OCI-LY1 (cell line): ENCODE results near the gene TPCN2.

Experiments
- H2AFZ ChIP-seq: fragments of 200-600 bp; sonication (generic), shearing (Covaris generic); 2 replicates; pipeline ENCODE4 v1.6.0; 2014; ENCODE audit warnings: antibody characterized with exemption, mild to moderate bottlenecking, low read length
- H3F3A ChIP-seq: fragments of 200-600 bp; sonication (generic), shearing (Covaris generic); 2 replicates; pipeline ENCODE4 v1.6.0; 2014; ENCODE audit warnings: mild to moderate bottlenecking, antibody characterized with exemption, low read length, moderate library complexity; ENCODE audit not compliant: insufficient read depth
- H3K27ac ChIP-seq: fragments of 200-600 bp; sonication (generic); 2 replicates; pipeline ENCODE4 v1.5.1; 2014; ENCODE audit warnings: low read length, mixed run types, mild to moderate bottlenecking, low read depth; ENCODE audit not compliant: poor library complexity, severe bottlenecking
- H3K27me3 ChIP-seq: fragments of 200-600 bp; sonication (generic); 2 replicates; pipeline ENCODE4 v1.6.0; 2014; ENCODE audit warnings: antibody characterized with exemption, mild to moderate bottlenecking, low read length, moderate library complexity; ENCODE audit not compliant: insufficient read depth
- H3K36me3 ChIP-seq: fragments of 200-600 bp; sonication (generic); 2 replicates; pipeline ENCODE4 v1.6.1; 2014; ENCODE audit warnings: mild to moderate bottlenecking, antibody characterized with exemption, low read length, moderate library complexity, mixed read lengths; ENCODE audit not compliant: insufficient read depth
- H3K4me1 ChIP-seq: fragments of 200-600 bp; sonication (generic); 2 replicates; pipeline ENCODE4 v1.5.1; 2014; ENCODE audit warnings: mild to moderate bottlenecking, low read length, moderate library complexity; ENCODE audit not compliant: insufficient read depth, severe bottlenecking
- H3K4me2 ChIP-seq: fragments of 200-600 bp; sonication (generic), shearing (Covaris generic); 2 replicates; pipeline ENCODE4 v1.6.1; 2014; ENCODE audit warnings: low read length
- H3K4me3 ChIP-seq: fragments of 200-600 bp; sonication (generic); 2 replicates; pipeline ENCODE4 v1.5.1; 2014; ENCODE audit warnings: low read length, low read depth, mild to moderate bottlenecking, mixed read lengths; ENCODE audit not compliant: poor library complexity, severe bottlenecking
- H3K79me2 ChIP-seq: fragments of 200-600 bp; shearing (Covaris generic); 2 replicates; pipeline ENCODE4 v1.6.1; 2016; ENCODE audit warnings: mixed run types, low read length, mixed read lengths; ENCODE audit not compliant: insufficient read depth
- H3K9ac ChIP-seq: fragments of 200-600 bp; sonication (generic), shearing (Covaris generic); 2 replicates; pipeline ENCODE4 v1.6.1; 2014; ENCODE audit warnings: mild to moderate bottlenecking, low read length, mixed read lengths
- H3K9me2 ChIP-seq: fragments of 200-600 bp; sonication (generic), shearing (Covaris generic); 2 replicates; pipeline ENCODE4 v1.6.1; 2014; ENCODE audit warnings: low read depth, mild to moderate bottlenecking, low read length, mixed read lengths
- H3K9me3 ChIP-seq: fragments of 200-600 bp; shearing (Covaris generic); 2 replicates; pipeline ENCODE4 v1.6.1; 2014; ENCODE audit warnings: low read length, mixed read lengths
- H4K20me1 ChIP-seq: fragments of 200-600 bp; sonication (generic), shearing (Covaris generic); 2 replicates; pipeline ENCODE4 v1.6.0; 2016; ENCODE audit warnings: mild to moderate bottlenecking, low read length; ENCODE audit not compliant: insufficient read depth
- EZH2 ChIP-seq: fragments of 200-600 bp; sonication (generic), shearing (Covaris generic); IDR thresholded peaks from 2 replicates; pipeline ENCODE4 v1.8.0; 2017; ENCODE audit warnings: borderline replicate concordance, mixed run types, mild to moderate bottlenecking, antibody characterized with exemption, low read length, moderate library complexity, mixed read lengths
- TF ChIP-seq, protein P1 (sequence below): fragments of 200-600 bp; sonication (generic), shearing (Covaris generic); IDR thresholded peaks from 2 replicates; pipeline ENCODE4 v1.5.1; 2017; ENCODE audit warnings: mild to moderate bottlenecking, antibody characterized with exemption, low read length, moderate library complexity, mixed read lengths

TPCN2 gene

GRCh38 chr11:69122326-69122629, 73.5 kb downstream of the TPCN2 start:
- H3K9me3 ChIP-seq: no peaks in the 10 kb centered on the region
- no peak overlapping the region for H3K4me3 ChIP-seq
- H3F3A ChIP-seq: no peaks in the 10 kb centered on the region
- H3K36me3 ChIP-seq: no peaks in the 10 kb centered on the region
- no peaks in the 10 kb centered on the region for H3K27me3 ChIP-seq
- no peaks in the 10 kb centered on the region for H3K79me2 ChIP-seq
- no peak overlapping the region for H3K27ac ChIP-seq
- TF ChIP-seq EZH2: no peak
- TF ChIP-seq, protein P1, sequence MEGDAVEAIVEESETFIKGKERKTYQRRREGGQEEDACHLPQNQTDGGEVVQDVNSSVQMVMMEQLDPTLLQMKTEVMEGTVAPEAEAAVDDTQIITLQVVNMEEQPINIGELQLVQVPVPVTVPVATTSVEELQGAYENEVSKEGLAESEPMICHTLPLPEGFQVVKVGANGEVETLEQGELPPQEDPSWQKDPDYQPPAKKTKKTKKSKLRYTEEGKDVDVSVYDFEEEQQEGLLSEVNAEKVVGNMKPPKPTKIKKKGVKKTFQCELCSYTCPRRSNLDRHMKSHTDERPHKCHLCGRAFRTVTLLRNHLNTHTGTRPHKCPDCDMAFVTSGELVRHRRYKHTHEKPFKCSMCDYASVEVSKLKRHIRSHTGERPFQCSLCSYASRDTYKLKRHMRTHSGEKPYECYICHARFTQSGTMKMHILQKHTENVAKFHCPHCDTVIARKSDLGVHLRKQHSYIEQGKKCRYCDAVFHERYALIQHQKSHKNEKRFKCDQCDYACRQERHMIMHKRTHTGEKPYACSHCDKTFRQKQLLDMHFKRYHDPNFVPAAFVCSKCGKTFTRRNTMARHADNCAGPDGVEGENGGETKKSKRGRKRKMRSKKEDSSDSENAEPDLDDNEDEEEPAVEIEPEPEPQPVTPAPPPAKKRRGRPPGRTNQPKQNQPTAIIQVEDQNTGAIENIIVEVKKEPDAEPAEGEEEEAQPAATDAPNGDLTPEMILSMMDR: no peak
- no peaks in the 10 kb centered on the region for H3K4me1 ChIP-seq
- no peak overlapping the region for H2AFZ ChIP-seq
- H3K9ac ChIP-seq: no peak overlapping the region
- H4K20me1 ChIP-seq: no peaks in the 10 kb centered on the region
- no peak overlapping the region for H3K4me2 ChIP-seq
- H3K9me2 ChIP-seq: no peaks in the 10 kb centered on the region

DNA sequence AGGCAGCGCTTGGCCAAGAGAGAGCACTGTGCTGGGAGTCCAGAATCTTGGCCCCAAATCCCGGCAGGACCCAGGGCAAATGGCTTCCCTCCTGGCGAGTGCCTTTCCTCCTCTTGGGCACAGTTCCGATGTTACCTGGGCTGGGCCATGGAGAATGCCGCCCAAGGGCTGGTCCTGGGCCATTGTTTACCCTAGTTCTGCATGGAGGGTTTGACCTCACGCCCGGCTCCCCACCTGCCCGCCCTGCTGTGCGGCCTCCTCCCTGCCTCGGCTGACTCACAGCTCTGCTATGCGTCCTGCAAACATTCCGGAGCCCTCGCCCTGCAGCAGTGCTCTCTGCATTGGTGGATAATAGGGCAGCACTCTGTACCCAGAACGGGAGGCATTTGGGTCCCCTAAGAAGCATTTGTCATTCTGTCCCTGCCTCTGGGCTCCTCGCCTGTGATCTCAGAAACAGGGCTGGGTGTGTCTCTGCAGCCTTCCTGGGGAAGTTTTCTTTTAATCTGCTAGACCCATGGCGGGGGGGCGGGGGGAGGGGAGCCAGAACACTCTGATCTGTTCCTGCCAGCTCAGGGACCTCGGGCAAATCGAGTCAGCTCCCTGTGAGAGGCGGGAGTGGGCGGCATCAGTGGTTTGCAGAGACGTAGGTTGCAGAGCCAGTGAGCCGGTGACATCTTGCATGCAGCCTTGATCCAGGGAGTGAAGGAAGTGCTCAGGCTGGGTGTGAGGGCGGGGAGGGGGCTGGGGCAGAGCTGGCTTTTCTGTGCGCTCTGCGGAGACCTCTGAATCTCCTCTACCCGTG, 74.1 kb downstream of the TPCN2 start:
- Histone ChIP-seq H3K4me1 (no peaks in the 10 kb centered on the region), H2AFZ (no peak overlapping the region), H3K4me3 (no peak overlapping the region), H3K27ac (no peak overlapping the region), H3K9me3 (no peaks in the 10 kb centered on the region; the same call in 1 of the 2 replicates), H3K4me2 (no peak overlapping the region), H4K20me1 (no peaks in the 10 kb centered on the region), H3K36me3 (no peaks in the 10 kb centered on the region), H3F3A (no peaks in the 10 kb centered on the region), H3K79me2 (no peaks in the 10 kb centered on the region), H3K9ac (no peak overlapping the region), H3K9me2 (no peaks in the 10 kb centered on the region), H3K27me3 (no peaks in the 10 kb centered on the region; the same call in 1 of the 2 replicates)
- no peak for TF ChIP-seq EZH2
- TF ChIP-seq, protein P1: no peak

GRCh38 chr11:69123593-69124545, 75.1 kb downstream of the TPCN2 start:
- Histone ChIP-seq H3K79me2 (no peaks in the 10 kb centered on the region), H3K27ac (no peak overlapping the region), H3K4me3 (no peak overlapping the region), H3K36me3 (no peaks in the 10 kb centered on the region), H3K4me2 (no peak overlapping the region), H3K4me1 (no peaks in the 10 kb centered on the region), H3K9me3 (no peaks in the 10 kb centered on the region; the same call in 1 of the 2 replicates), H3F3A (no peaks in the 10 kb centered on the region), H3K9me2 (no peaks in the 10 kb centered on the region), H4K20me1 (no peaks in the 10 kb centered on the region), H2AFZ (no peak overlapping the region), H3K9ac (no peak overlapping the region), H3K27me3 (no peaks in the 10 kb centered on the region; the same call in 1 of the 2 replicates)
- TF ChIP-seq, protein P1: no peak
- TF ChIP-seq EZH2: no peak
